Ovary (tissue), 9 donors: ENCODE results near the gene DSPP. TPM values are rescaled to one million over a fixed set of nuclear protein-coding genes. Genes with fewer than 3 reads are reported as not detected.

Experiments used
- DNase-seq, 5 donors: peaks; one replicate each; pipeline ENCODE4 v3.0.0-alpha.2; 2019 to 2020
- H3K27ac ChIP-seq, 2 donors: fragments of 200-600 bp; one replicate each; pipeline versions ENCODE4 v1.5.1 to v1.8.0; 2019 to 2022
- H3K27me3 ChIP-seq: fragments of 200-600 bp; one replicate; pipeline ENCODE4 v1.8.0; 2022
- H3K36me3 ChIP-seq: fragments of 200-600 bp; sonication (generic); one replicate; pipeline ENCODE4 v1.5.1; 2019
- H3K4me1 ChIP-seq: one replicate; pipeline ENCODE4 v1.8.1; 2013; ENCODE audit warnings: mild to moderate bottlenecking, moderate library complexity; ENCODE audit not compliant: insufficient read depth
- H3K4me3 ChIP-seq: fragments of 200-600 bp; sonication (generic); one replicate; pipeline ENCODE4 v1.5.1; 2017
- H3K9me3 ChIP-seq, 2 donors: fragments of 200-600 bp in 1 of 2; sonication (generic) in 1 of 2; one replicate each; pipeline versions ENCODE4 v1.5.1 to v1.8.1; 2013 to 2019; ENCODE audit warnings: mild to moderate bottlenecking in 1 of 2, moderate library complexity in 1 of 2
- EP300 ChIP-seq: sonication (generic); formaldehyde crosslinking; IDR thresholded peaks from one replicate; pipeline ENCODE4 v1.6.1; 2017; ENCODE audit warnings: antibody characterized with exemption
- POLR2A ChIP-seq: fragments of 450-650 bp; IDR thresholded peaks from one replicate; pipeline ENCODE4 v1.6.1; 2017; ENCODE audit warnings: antibody characterized with exemption, mild to moderate bottlenecking, moderate library complexity
- WGBS, 3 donors: extraction: QIAGEN DNeasy Blood & Tissue Kit in 1 of 3; methylation state at CpG; one replicate each; pipeline versions ENCODE4 v1.1.5 to v1.1.7; 2013 to 2017; 5-methylcytosine and 5-hydroxymethylcytosine counted together
- intact Hi-C, 4 donors: fragments of 100-400 bp; cut with DNase I; formaldehyde crosslinking; loops; one replicate each; pipeline versions ENCODE4 v1.11.0 to v1.15.1; 2022 to 2023
- polyA plus RNA-seq, 2 donors: library from polyadenylated mRNA; stranded (reverse); fragments of 200-250 nt in 1 of 2; fragments of 350-450 nt in 1 of 2; fragmentation: Illumina TruSeq in 1 of 2; extraction: RNeasy Lipid Tissue Mini Kit (QIAGEN cat#74804) in 1 of 2; gene quantifications; one replicate each; pipeline ENCODE4 v1.2.3, GENCODE V29; 2013 to 2014
- total RNA-seq, 7 donors: library from RNA; depleted of rRNA in 2 of 7; stranded (reverse); fragments of >200 nt in 2 of 7; fragmentation: NEBNext Ultra II Directional in 3 of 7; extraction: Animal tissue kit (Norgen Biotek cat#: 25700) in 3 of 7; gene quantifications; one replicate each; pipeline versions ENCODE4 v1.1.0 to v1.2.4, GENCODE V29; 2016 to 2023
- TF ChIP-seq, protein P1 (sequence below), 3 donors: fragments of 450-650 bp in 2 of 3; fragments of 200-600 bp in 1 of 3; IDR thresholded peaks; one replicate each; pipeline versions ENCODE4 v1.5.1 to v1.8.0; 2016 to 2022; ENCODE audit warnings: antibody characterized with exemption in 3 of 3, mild to moderate bottlenecking in 1 of 3
- donor health status: DM: no; HTN: no; CAD: no; lungs with moderate emphysema.
- donor health status: DM: no; HTN: no; CAD: no.
- donor health status: Bipolar disorder and iron deficiency.
- donor health status: DM: yes; HTN: yes; CAD: no.
- donor health status: DM: no; HTN: no; CAD: no.
- donor health status: DM: yes; HTN: yes; CAD: no.

The DSPP gene
- total and polyA plus RNA-seq, 9 donors = 0.07 TPM; not detected in 8

DNA sequence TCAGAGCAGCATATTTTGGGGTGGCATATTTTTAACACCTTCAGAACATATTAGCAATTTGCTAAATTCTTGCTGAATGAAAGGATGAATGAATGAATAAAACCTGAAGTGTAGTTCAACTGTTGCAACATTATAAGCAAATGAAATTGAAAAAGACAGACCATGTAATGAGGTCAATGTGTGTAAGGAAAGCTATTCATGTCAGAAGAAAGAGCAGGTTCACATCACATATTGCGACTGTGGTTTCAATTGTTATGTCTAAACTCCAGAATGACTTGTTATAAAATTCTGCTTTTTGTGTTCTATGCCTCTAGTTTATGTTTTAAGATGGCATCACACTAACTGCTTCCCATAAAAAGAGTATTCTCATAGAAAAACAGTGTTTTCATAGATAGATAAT lies 32.9 kb upstream of the DSPP start:
- TF ChIP-seq, protein P1, sequence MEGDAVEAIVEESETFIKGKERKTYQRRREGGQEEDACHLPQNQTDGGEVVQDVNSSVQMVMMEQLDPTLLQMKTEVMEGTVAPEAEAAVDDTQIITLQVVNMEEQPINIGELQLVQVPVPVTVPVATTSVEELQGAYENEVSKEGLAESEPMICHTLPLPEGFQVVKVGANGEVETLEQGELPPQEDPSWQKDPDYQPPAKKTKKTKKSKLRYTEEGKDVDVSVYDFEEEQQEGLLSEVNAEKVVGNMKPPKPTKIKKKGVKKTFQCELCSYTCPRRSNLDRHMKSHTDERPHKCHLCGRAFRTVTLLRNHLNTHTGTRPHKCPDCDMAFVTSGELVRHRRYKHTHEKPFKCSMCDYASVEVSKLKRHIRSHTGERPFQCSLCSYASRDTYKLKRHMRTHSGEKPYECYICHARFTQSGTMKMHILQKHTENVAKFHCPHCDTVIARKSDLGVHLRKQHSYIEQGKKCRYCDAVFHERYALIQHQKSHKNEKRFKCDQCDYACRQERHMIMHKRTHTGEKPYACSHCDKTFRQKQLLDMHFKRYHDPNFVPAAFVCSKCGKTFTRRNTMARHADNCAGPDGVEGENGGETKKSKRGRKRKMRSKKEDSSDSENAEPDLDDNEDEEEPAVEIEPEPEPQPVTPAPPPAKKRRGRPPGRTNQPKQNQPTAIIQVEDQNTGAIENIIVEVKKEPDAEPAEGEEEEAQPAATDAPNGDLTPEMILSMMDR (IDR thresholded peaks at IDR 0.05) = no peak
- TF ChIP-seq POLR2A (no peak), EP300 (no peak)
- 17 to 54% (median 23%) methylated on average over 1 of the region's 1 CpG for WGBS, 3 donors
- Histone ChIP-seq H3K4me1 (no peaks in the 10 kb centered on the region), H3K9me3 (no peaks in the 10 kb centered on the region), H3K4me3 (no peak overlapping the region), H3K27ac (no peak overlapping the region), H3K36me3 (no peaks in the 10 kb centered on the region), H3K27me3 (no peaks in the 10 kb centered on the region)
- intact Hi-C loops = no loop called here
- DNase-seq = no peak

DNA sequence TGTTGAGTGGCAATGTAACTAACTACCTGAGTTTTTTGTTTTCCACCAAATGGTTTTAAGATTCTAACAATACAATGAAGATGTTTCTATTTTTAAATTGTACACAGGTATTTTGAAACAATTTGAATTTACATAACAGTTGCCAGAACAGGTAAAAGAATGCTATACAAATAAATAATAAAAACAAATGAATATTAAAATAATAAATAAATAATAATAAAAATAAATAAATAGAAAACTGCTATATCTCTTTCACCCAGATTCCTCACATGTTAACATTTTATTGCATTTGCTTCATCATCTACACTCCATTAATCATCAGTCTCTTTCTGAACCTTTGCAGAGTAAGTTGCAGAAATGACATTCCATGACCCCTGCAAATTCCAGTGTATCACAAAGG lies 32.3 kb upstream of the DSPP start:
- TF ChIP-seq POLR2A = no peak
- TF ChIP-seq, protein P1 (IDR thresholded peaks at IDR 0.05) = no peak
- TF ChIP-seq EP300 = no peak
- intact Hi-C loops = no loop called here
- H3K27ac ChIP-seq = no peak overlapping the region
- H3K36me3 ChIP-seq = no peaks in the 10 kb centered on the region
- H3K9me3 ChIP-seq = no peaks in the 10 kb centered on the region
- no peak for DNase-seq
- no peaks in the 10 kb centered on the region for H3K27me3 ChIP-seq
- no peaks in the 10 kb centered on the region for H3K4me1 ChIP-seq
- H3K4me3 ChIP-seq = no peak overlapping the region

DNA sequence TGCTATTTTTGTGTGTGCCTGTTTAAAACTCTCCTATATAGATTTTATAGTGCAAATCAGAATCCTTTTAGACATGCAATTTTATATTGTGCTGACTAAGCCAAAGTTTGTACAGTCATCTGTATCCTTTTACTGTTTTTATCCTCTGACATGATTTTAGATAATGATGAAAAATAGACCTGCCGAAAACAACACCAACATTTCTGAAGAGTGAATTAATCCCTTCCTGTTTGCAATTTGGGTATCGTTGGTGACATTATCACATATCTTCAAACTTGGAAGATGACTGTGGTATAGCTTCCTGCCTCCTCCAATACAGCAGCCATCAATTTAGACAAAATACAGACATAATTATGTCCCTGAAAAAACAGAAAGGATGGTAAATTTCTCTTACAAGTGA lies 28.9 kb upstream of the DSPP start:
- no peak overlapping the region for H3K4me3 ChIP-seq
- no peaks in the 10 kb centered on the region for H3K36me3 ChIP-seq
- DNase-seq = no peak
- 28 to 38% (median 35%) methylated on average over 2 of the region's 2 CpGs for WGBS, 3 donors
- no peak overlapping the region for H3K27ac ChIP-seq
- H3K4me1 ChIP-seq = no peaks in the 10 kb centered on the region
- H3K27me3 ChIP-seq = no peaks in the 10 kb centered on the region
- TF ChIP-seq EP300 = no peak
- TF ChIP-seq POLR2A = no peak
- TF ChIP-seq, protein P1 (IDR thresholded peaks at IDR 0.05) = no peak
- no peaks in the 10 kb centered on the region for H3K9me3 ChIP-seq
- intact Hi-C loops = no loop called here

GRCh38 chr4:87580057-87580456 lies 28.3 kb upstream of the DSPP start:
- Histone ChIP-seq H3K9me3 (no peaks in the 10 kb centered on the region), H3K27ac (no peak overlapping the region), H3K4me1 (no peaks in the 10 kb centered on the region), H3K27me3 (no peaks in the 10 kb centered on the region), H3K4me3 (no peak overlapping the region), H3K36me3 (no peaks in the 10 kb centered on the region)
- no peak for DNase-seq
- TF ChIP-seq, protein P1 (IDR thresholded peaks at IDR 0.05) = no peak
- TF ChIP-seq POLR2A = no peak
- no peak for TF ChIP-seq EP300
- intact Hi-C loops = no loop called here
- WGBS, 3 donors = 53 to 72% (median 66%) methylated on average over 3 of the region's 3 CpGs
